Adrenal gland (tissue), 5 donors: ENCODE measurements around the gene ZFAND6.
"Not testable (repeated sequence)": the region's sequence is repeated elsewhere in the genome, so short reads cannot be mapped to it uniquely, and the experiment has no call there.

Experiments
- CTCF ChIP-seq, 6 experiments: fragments of 450-650 bp in 4 of 6; fragments of 200-600 bp in 2 of 6; sonication (generic) in 1 of 6; IDR thresholded peaks; 1 replicate in 5 of 6; 2 replicates in 1 of 6; pipeline versions ENCODE4 v1.5.1 to v1.8.0; 2016 to 2021; ENCODE audit warnings: antibody characterized with exemption in 6 of 6, mild to moderate bottlenecking in 2 of 6, moderate library complexity in 1 of 6
- POLR2A ChIP-seq, 2 donors: fragments of 450-650 bp; IDR thresholded peaks; one replicate each; pipeline ENCODE4 v1.6.1; 2017; ENCODE audit warnings: antibody characterized with exemption in 2 of 2, mild to moderate bottlenecking in 2 of 2, moderate library complexity in 1 of 2
- donor health status: DM: no; HTN: no; CAD: no.

GRCh38 chr15:80127253-80127652 lies 67.8 kb downstream of the ZFAND6 start:
- not testable (repeated sequence) for TF ChIP-seq CTCF, POLR2A (IDR thresholded peaks at IDR 0.05)
